ENCODE results near the gene KIF20B. TPM values are rescaled to one million over a fixed set of nuclear protein-coding genes. Genes with fewer than 3 reads are reported as not detected.

The KIF20B gene, protein sequence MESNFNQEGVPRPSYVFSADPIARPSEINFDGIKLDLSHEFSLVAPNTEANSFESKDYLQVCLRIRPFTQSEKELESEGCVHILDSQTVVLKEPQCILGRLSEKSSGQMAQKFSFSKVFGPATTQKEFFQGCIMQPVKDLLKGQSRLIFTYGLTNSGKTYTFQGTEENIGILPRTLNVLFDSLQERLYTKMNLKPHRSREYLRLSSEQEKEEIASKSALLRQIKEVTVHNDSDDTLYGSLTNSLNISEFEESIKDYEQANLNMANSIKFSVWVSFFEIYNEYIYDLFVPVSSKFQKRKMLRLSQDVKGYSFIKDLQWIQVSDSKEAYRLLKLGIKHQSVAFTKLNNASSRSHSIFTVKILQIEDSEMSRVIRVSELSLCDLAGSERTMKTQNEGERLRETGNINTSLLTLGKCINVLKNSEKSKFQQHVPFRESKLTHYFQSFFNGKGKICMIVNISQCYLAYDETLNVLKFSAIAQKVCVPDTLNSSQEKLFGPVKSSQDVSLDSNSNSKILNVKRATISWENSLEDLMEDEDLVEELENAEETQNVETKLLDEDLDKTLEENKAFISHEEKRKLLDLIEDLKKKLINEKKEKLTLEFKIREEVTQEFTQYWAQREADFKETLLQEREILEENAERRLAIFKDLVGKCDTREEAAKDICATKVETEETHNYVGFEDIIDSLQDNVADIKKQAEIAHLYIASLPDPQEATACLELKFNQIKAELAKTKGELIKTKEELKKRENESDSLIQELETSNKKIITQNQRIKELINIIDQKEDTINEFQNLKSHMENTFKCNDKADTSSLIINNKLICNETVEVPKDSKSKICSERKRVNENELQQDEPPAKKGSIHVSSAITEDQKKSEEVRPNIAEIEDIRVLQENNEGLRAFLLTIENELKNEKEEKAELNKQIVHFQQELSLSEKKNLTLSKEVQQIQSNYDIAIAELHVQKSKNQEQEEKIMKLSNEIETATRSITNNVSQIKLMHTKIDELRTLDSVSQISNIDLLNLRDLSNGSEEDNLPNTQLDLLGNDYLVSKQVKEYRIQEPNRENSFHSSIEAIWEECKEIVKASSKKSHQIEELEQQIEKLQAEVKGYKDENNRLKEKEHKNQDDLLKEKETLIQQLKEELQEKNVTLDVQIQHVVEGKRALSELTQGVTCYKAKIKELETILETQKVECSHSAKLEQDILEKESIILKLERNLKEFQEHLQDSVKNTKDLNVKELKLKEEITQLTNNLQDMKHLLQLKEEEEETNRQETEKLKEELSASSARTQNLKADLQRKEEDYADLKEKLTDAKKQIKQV (N-terminal part only)
- total RNA-seq (2022; extraction: Qiagen RNA extraction) = 12.0 to 18.7 TPM (median 15.6 TPM) in 5 replicates

DNA sequence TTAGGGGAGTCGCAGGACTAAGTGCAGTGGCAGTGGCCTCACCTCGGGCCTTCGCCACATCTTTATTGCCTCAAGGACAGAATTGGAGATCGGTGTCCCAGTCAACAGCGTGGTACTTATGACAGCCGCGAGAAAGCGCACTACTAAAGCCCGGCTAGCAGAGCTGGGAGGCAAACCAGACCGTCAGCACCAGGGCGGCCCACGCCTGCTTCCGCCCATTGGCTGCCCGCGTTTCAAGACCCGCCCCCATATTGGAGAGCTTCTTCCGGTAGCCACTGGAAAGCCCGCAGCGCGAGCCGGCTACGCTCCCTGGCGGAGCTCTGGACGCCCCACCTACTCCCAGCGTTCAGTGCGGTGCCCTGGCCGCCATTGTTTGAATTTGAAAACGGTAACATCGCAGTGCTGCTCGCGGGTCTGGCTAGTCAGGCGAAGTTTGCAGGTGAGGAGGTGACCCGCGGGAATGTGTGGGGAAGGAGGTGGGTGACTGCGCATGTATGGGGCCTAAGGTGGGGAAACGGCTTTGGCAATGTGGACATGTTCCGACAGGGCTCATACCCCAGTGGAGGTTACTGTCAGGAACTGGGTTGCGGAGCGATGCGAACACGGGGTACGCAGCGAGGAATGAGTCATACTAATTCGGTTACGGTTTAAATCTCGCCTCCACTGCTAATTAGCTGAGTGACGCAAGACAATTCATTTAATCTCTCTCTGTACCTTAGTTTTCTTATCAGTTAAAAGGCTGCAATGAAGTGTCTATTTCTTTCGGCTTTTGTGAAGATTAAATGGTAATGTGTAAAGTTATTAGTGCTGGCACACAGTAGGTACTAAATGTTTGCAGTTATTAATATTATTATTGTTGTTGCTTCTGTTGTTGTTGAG is at the start of gene KIF20B:
Gene KIF20B, plus strand, starts transcription at position 349 of the 879 bp plus-strand sequence. CDS start 3,705 bp downstream, outside the sequence.

Other genes with a start within 250 kb of the KIF20B start
- 0.45 to 2.0 TPM (median 1.5 TPM) in 5 replicates for gene SLC16A12, start 166.0 kb upstream of the KIF20B start, total RNA-seq (2022; extraction: Qiagen RNA extraction)
- gene PANK1, start 56.3 kb upstream of the KIF20B start, total RNA-seq (2022; extraction: Qiagen RNA extraction) = 5.6 to 7.8 TPM (median 6.5 TPM) in 5 replicates

Measured in A549 treated with dexamethasone at 1 μM for 4 hours (cell line).